Neural cell (in vitro differentiated cells): ENCODE measurements around the gene CIB4. TPM values are rescaled to one million over a fixed set of nuclear protein-coding genes. Genes with fewer than 3 reads are reported as not detected.

Source experiments
- H2AFZ ChIP-seq: fragments of 200-600, 300-800 bp; sonication (generic), shearing (Covaris generic); 2 replicates; pipeline ENCODE4 v1.6.0; 2014; ENCODE audit warnings: low read depth, mild to moderate bottlenecking, antibody characterized with exemption, low read length, moderate library complexity
- H3F3A ChIP-seq: fragments of 200-600 bp; shearing (Covaris generic); 2 replicates; pipeline ENCODE4 v1.6.1; 2016; ENCODE audit warnings: mild to moderate bottlenecking, moderate library complexity, mixed read lengths, antibody characterized with exemption, low read length; ENCODE audit not compliant: insufficient read depth, poor library complexity, severe bottlenecking
- H3K27ac ChIP-seq: fragments of 200-600, 300-800 bp; sonication (generic), shearing (Covaris generic); 2 replicates; pipeline ENCODE4 v1.5.1; 2014; ENCODE audit warnings: mild to moderate bottlenecking, low read length, moderate library complexity
- H3K27me3 ChIP-seq: fragments of 300-800, 200-600 bp; sonication (generic), shearing (Covaris generic); 2 replicates; pipeline ENCODE4 v1.6.0; 2014; ENCODE audit warnings: mild to moderate bottlenecking, low read depth, low read length, moderate library complexity; ENCODE audit not compliant: insufficient read depth
- H3K36me3 ChIP-seq: fragments of 300-800, 200-600 bp; sonication (generic), shearing (Covaris generic); 2 replicates; pipeline ENCODE4 v1.5.1; 2014; ENCODE audit warnings: mild to moderate bottlenecking, antibody characterized with exemption, low read length, moderate library complexity; ENCODE audit not compliant: insufficient read depth
- H3K4me2 ChIP-seq: fragments of 300-800, 200-600 bp; sonication (generic), shearing (Covaris generic); 2 replicates; pipeline ENCODE4 v1.6.0; 2014; ENCODE audit warnings: mild to moderate bottlenecking, low read length
- H3K4me3 ChIP-seq: fragments of 300-800, 200-600 bp; sonication (generic), shearing (Covaris generic); 2 replicates; pipeline ENCODE4 v1.5.1; 2014; ENCODE audit warnings: mild to moderate bottlenecking, low read length, moderate library complexity
- H3K79me2 ChIP-seq: fragments of 200-600 bp; shearing (Covaris generic); replicated peaks from 2 replicates; pipeline ENCODE4 v1.6.0; 2014; ENCODE audit warnings: mild to moderate bottlenecking, low read length, moderate library complexity; ENCODE audit not compliant: insufficient read depth
- H3K9ac ChIP-seq: fragments of 300-800, 200-600 bp; sonication (generic), shearing (Covaris generic); 2 replicates; pipeline ENCODE4 v1.6.1; 2016; ENCODE audit warnings: mild to moderate bottlenecking, low read length, mixed read lengths
- H3K9me2 ChIP-seq: fragments of 200-600 bp; shearing (Covaris generic); 2 replicates; pipeline ENCODE4 v1.6.1; 2016; ENCODE audit warnings: mild to moderate bottlenecking, low read length, mixed read lengths; ENCODE audit not compliant: insufficient read depth
- H3K9me3 ChIP-seq: fragments of 200-600, 300-800 bp; sonication (generic), shearing (Covaris generic); 2 replicates; pipeline ENCODE4 v1.6.1; 2016; ENCODE audit warnings: mild to moderate bottlenecking, mixed run types, low read length, moderate library complexity, mixed read lengths
- H4K20me1 ChIP-seq: fragments of 200-600 bp; shearing (Covaris generic); 2 replicates; pipeline ENCODE4 v1.6.1; 2016; ENCODE audit warnings: mild to moderate bottlenecking, mixed run types; ENCODE audit not compliant: insufficient read depth
- EP300 ChIP-seq: fragments of 450-650 bp; conservative IDR thresholded peaks from 2 replicates; pipeline ENCODE4 v1.6.1; 2014; ENCODE audit warnings: antibody characterized with exemption, mild to moderate bottlenecking, moderate library complexity; ENCODE audit not compliant: poor library complexity, severe bottlenecking
- EZH2 ChIP-seq: fragments of 200-600, 300-800 bp; shearing (Covaris generic), sonication (generic); IDR thresholded peaks from 2 replicates; pipeline ENCODE4 v1.6.1; 2014; ENCODE audit warnings: antibody characterized with exemption, low read length, borderline replicate concordance, mild to moderate bottlenecking; ENCODE audit not compliant: insufficient read depth, poor library complexity, severe bottlenecking
- MXI1 ChIP-seq: fragments of 450-650 bp; conservative IDR thresholded peaks from 2 replicates; pipeline ENCODE4 v1.6.1; 2014; ENCODE audit warnings: antibody characterized with exemption, mild to moderate bottlenecking; ENCODE audit not compliant: poor library complexity, severe bottlenecking
- POLR2AphosphoS5 ChIP-seq: IDR thresholded peaks from 2 replicates; pipeline ENCODE4 v1.6.1; 2012
- RAD21 ChIP-seq: fragments of 450-650 bp; conservative IDR thresholded peaks from 2 replicates; pipeline ENCODE4 v1.6.1; 2014; ENCODE audit warnings: antibody characterized with exemption, mild to moderate bottlenecking, moderate library complexity
- SMC3 ChIP-seq: fragments of 450-650 bp; conservative IDR thresholded peaks from 2 replicates; pipeline ENCODE4 v1.6.1; 2014; ENCODE audit warnings: antibody characterized with exemption, mild to moderate bottlenecking, moderate library complexity; ENCODE audit not compliant: poor library complexity
- TAF1 ChIP-seq: IDR thresholded peaks from 2 replicates; pipeline ENCODE4 v1.6.1; 2012; ENCODE audit warnings: low read depth
- polyA plus RNA-seq: library from polyadenylated mRNA; depleted of rRNA; stranded (reverse); fragments of >200 nt; gene quantifications from 2 replicates; pipeline ENCODE4 v1.2.3, GENCODE V29; 2014
- TF ChIP-seq, protein P1 (sequence below): fragments of 450-650 bp; IDR thresholded peaks from 2 replicates; pipeline ENCODE4 v1.5.1; 2014; ENCODE audit warnings: antibody characterized with exemption, mild to moderate bottlenecking, moderate library complexity; ENCODE audit not compliant: poor library complexity, severe bottlenecking
- TF ChIP-seq, protein P2 (sequence below): IDR thresholded peaks from 2 replicates; pipeline ENCODE4 v1.6.1; 2012; ENCODE audit warnings: borderline replicate concordance

CIB4 gene
- polyA plus RNA-seq, 1 donor from 2014 or later: not detected

DNA sequence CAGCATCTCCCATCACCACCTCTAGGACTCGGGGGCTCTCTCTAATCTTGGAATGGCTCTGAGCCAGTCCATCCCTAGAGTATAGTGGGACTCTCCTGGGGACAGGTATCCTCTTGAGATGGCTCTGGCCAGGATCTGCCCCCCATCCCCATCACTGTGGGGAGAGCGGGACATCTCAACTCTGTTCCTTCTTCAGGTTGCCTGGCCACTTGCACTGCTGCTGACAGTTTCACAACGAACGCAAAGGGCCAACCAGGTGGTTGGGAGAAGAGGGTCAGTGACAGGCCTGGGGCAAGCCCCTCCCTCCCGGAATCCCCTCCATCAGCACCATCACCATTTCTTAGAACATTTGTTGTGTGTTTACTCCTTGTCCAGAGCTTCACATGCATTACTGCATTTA, 62.6 kb downstream of the CIB4 start:
- Histone ChIP-seq H3K9me2 (no peaks in the 10 kb centered on the region), H3K27me3 (no peaks in the 10 kb centered on the region), H3K27ac (no peak overlapping the region), H4K20me1 (no peaks in the 10 kb centered on the region), H3K4me2 (no peak overlapping the region), H2AFZ (no peak overlapping the region), H3K9me3 (no peaks in the 10 kb centered on the region), H3K9ac (no peak overlapping the region), H3K36me3 (no peaks in the 10 kb centered on the region), H3K79me2 (no peaks in the 10 kb centered on the region), H3K4me3 (no peak overlapping the region), H3F3A (no peaks in the 10 kb centered on the region)
- no peak for TF ChIP-seq RAD21
- TF ChIP-seq, protein P1, sequence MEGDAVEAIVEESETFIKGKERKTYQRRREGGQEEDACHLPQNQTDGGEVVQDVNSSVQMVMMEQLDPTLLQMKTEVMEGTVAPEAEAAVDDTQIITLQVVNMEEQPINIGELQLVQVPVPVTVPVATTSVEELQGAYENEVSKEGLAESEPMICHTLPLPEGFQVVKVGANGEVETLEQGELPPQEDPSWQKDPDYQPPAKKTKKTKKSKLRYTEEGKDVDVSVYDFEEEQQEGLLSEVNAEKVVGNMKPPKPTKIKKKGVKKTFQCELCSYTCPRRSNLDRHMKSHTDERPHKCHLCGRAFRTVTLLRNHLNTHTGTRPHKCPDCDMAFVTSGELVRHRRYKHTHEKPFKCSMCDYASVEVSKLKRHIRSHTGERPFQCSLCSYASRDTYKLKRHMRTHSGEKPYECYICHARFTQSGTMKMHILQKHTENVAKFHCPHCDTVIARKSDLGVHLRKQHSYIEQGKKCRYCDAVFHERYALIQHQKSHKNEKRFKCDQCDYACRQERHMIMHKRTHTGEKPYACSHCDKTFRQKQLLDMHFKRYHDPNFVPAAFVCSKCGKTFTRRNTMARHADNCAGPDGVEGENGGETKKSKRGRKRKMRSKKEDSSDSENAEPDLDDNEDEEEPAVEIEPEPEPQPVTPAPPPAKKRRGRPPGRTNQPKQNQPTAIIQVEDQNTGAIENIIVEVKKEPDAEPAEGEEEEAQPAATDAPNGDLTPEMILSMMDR: no peak
- no peak for TF ChIP-seq POLR2AphosphoS5
- no peak for TF ChIP-seq TAF1
- TF ChIP-seq EZH2: no peak
- TF ChIP-seq, protein P2, sequence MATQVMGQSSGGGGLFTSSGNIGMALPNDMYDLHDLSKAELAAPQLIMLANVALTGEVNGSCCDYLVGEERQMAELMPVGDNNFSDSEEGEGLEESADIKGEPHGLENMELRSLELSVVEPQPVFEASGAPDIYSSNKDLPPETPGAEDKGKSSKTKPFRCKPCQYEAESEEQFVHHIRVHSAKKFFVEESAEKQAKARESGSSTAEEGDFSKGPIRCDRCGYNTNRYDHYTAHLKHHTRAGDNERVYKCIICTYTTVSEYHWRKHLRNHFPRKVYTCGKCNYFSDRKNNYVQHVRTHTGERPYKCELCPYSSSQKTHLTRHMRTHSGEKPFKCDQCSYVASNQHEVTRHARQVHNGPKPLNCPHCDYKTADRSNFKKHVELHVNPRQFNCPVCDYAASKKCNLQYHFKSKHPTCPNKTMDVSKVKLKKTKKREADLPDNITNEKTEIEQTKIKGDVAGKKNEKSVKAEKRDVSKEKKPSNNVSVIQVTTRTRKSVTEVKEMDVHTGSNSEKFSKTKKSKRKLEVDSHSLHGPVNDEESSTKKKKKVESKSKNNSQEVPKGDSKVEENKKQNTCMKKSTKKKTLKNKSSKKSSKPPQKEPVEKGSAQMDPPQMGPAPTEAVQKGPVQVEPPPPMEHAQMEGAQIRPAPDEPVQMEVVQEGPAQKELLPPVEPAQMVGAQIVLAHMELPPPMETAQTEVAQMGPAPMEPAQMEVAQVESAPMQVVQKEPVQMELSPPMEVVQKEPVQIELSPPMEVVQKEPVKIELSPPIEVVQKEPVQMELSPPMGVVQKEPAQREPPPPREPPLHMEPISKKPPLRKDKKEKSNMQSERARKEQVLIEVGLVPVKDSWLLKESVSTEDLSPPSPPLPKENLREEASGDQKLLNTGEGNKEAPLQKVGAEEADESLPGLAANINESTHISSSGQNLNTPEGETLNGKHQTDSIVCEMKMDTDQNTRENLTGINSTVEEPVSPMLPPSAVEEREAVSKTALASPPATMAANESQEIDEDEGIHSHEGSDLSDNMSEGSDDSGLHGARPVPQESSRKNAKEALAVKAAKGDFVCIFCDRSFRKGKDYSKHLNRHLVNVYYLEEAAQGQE: no peak
- TF ChIP-seq SMC3: no peak
- no peak for TF ChIP-seq MXI1
- no peak for TF ChIP-seq EP300

DNA sequence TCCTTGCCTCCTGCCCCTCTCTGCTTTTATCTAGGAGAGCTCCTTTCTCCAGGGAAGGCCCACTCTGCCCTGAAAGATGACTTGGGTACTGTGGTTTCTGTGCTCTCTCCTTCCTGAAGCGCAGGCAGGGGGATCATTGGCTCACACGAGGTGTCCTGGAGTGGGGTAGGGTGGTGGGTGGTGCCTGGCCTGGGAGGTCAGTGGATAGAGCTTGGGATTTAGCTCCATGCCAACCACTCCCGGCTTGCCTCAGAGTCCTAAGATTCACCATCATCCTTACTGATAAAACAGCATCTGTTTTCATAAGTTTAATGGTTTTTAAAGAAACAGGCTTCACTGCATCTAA, 63.1 kb downstream of the CIB4 start:
- H2AFZ ChIP-seq: no peak overlapping the region
- TF ChIP-seq RAD21 (peak; percentile 2), SMC3 (peak; percentile 21), EZH2 (no peak)
- TF ChIP-seq, protein P1: no peak
- no peak overlapping the region for H3K9ac ChIP-seq
- no peaks in the 10 kb centered on the region for H3K79me2 ChIP-seq
- no peaks in the 10 kb centered on the region for H4K20me1 ChIP-seq
- no peaks in the 10 kb centered on the region for H3K9me2 ChIP-seq
- no peaks in the 10 kb centered on the region for H3K36me3 ChIP-seq
- H3K4me2 ChIP-seq: no peak overlapping the region
- H3K27me3 ChIP-seq: no peaks in the 10 kb centered on the region
- H3K27ac ChIP-seq: no peak overlapping the region
- H3K9me3 ChIP-seq: no peaks in the 10 kb centered on the region
- H3K4me3 ChIP-seq: no peak overlapping the region
- H3F3A ChIP-seq: no peaks in the 10 kb centered on the region
